Endodermal cell (in vitro differentiated cells): Measurements from ENCODE around the gene ARL5A. TPM values are rescaled to one million over a fixed set of nuclear protein-coding genes. Genes with fewer than 3 reads are reported as not detected.

Source experiments
- DNase-seq: peaks from one replicate; pipeline ENCODE4 v3.0.0-alpha.2; 2017
- H3K27ac ChIP-seq: 2 replicates; pipeline ENCODE4 v1.5.1; 2013; ENCODE audit warnings: mild to moderate bottlenecking, low read depth, low read length, moderate library complexity
- H3K27me3 ChIP-seq: 2 replicates; pipeline ENCODE4 v1.6.1; 2013; ENCODE audit warnings: mild to moderate bottlenecking, low read length, moderate library complexity; ENCODE audit not compliant: insufficient read depth, control insufficient read depth, poor library complexity, severe bottlenecking
- H3K36me3 ChIP-seq: 2 replicates; pipeline ENCODE4 v1.7.0; 2013; ENCODE audit warnings: mild to moderate bottlenecking, low read length, moderate library complexity; ENCODE audit not compliant: control insufficient read depth, insufficient read depth
- H3K4me1 ChIP-seq: one replicate; pipeline ENCODE4 v1.7.0; 2013; ENCODE audit warnings: low read length; ENCODE audit not compliant: control insufficient read depth, insufficient read depth
- H3K4me3 ChIP-seq: 2 replicates; pipeline ENCODE4 v1.5.1; 2013; ENCODE audit warnings: mild to moderate bottlenecking, low read length, moderate library complexity
- H3K9ac ChIP-seq: 2 replicates; pipeline ENCODE4 v1.6.1; 2013; ENCODE audit warnings: mild to moderate bottlenecking, low read length, moderate library complexity; ENCODE audit not compliant: poor library complexity, severe bottlenecking; ENCODE audit errors: extremely low read depth
- H3K9me3 ChIP-seq: 2 replicates; pipeline ENCODE4 v1.6.1; 2013; ENCODE audit warnings: mild to moderate bottlenecking, low read length, moderate library complexity; ENCODE audit not compliant: control insufficient read depth
- H3K27ac Mint-ChIP-seq: 2 replicates; pipeline ENCODE4 v1.8.0; 2020; ENCODE audit warnings: mixed read lengths
- H3K27me3 Mint-ChIP-seq: 2 replicates; pipeline ENCODE4 v1.8.0; 2021; ENCODE audit warnings: mild to moderate bottlenecking, mixed read lengths; ENCODE audit not compliant: insufficient read depth
- H3K36me3 Mint-ChIP-seq: 2 replicates; pipeline ENCODE4 v1.8.0; 2020; ENCODE audit warnings: low read depth, mixed read lengths
- H3K4me1 Mint-ChIP-seq: 2 replicates; pipeline ENCODE4 v1.8.0; 2020; ENCODE audit warnings: mixed read lengths
- H3K4me3 Mint-ChIP-seq: 2 replicates; pipeline ENCODE4 v1.8.0; 2020; ENCODE audit warnings: mild to moderate bottlenecking, moderate library complexity, mixed read lengths
- H3K9me3 Mint-ChIP-seq: 2 replicates; pipeline ENCODE4 v1.8.0; 2020; ENCODE audit warnings: mild to moderate bottlenecking, mixed read lengths
- CTCF ChIP-seq: fragments of 200-600 bp; sonication (generic); conservative IDR thresholded peaks from 2 replicates; pipeline ENCODE4 v1.5.0; 2021; ENCODE audit warnings: antibody characterized with exemption, mild to moderate bottlenecking
- WGBS, 2 experiments: methylation state at CpG; one replicate each; pipeline versions ENCODE4 v1.1.5 to v1.1.7; 2013; ENCODE audit warnings: missing lambda C conversion rate in 2 of 2, mixed read lengths in 1 of 2; ENCODE audit not compliant: insufficient coverage in 1 of 2, insufficient read length in 1 of 2; 5-methylcytosine and 5-hydroxymethylcytosine counted together
- total RNA-seq, 2 donors: library from RNA; stranded (reverse); fragmentation: NEBNext Ultra II Directional in 1 of 2; extraction: Animal tissue kit (Norgen Biotek cat#: 25700) in 1 of 2; gene quantifications; 2 replicates in 1 of 2; 3 replicates in 1 of 2; pipeline ENCODE4 v1.2.1, GENCODE V29; 2021

The ARL5A gene
- total RNA-seq, 2 donors from 2014 or later: 72.2 to 77.1 TPM

GRCh38 chr2:151845481-151845880 is 17.3 kb upstream of the ARL5A start:
- no peaks in the 10 kb centered on the region for H3K36me3 Mint-ChIP-seq
- 91 to 92% methylated on average over 4 of the region's 4 CpGs for WGBS, 2 experiments

GRCh38 chr2:151844211-151844896 is 16.1 kb upstream of the ARL5A start:
- no peak overlapping the region for H3K4me3 Mint-ChIP-seq
- Histone ChIP-seq H3K27me3 (no peaks in the 10 kb centered on the region), H3K27ac (no peak overlapping the region), H3K9me3 (no peaks in the 10 kb centered on the region), H3K36me3 (no peaks in the 10 kb centered on the region), H3K4me1 (no peaks in the 10 kb centered on the region), H3K4me3 (no peak overlapping the region), H3K9ac (no peak overlapping the region)
- 85 to 90% methylated on average over 5 to 6 of the region's 6 CpGs for WGBS, 2 experiments
- no peaks in the 10 kb centered on the region for H3K9me3 Mint-ChIP-seq
- H3K36me3 Mint-ChIP-seq: no peaks in the 10 kb centered on the region
- no peaks in the 10 kb centered on the region for H3K27me3 Mint-ChIP-seq
- H3K4me1 Mint-ChIP-seq: peaks cover 9% of the 10 kb centered on the region
- no peak overlapping the region for H3K27ac Mint-ChIP-seq
- no peak for DNase-seq
- TF ChIP-seq CTCF: no peak

More at GRCh38 chr2:151845481-151845880, 17.3 kb upstream of the ARL5A start:
- peaks cover 9% of the 10 kb centered on the region for H3K4me1 Mint-ChIP-seq
- no peaks in the 10 kb centered on the region for H3K9me3 Mint-ChIP-seq
- no peak overlapping the region for H3K9ac ChIP-seq
- no peak overlapping the region for H3K27ac Mint-ChIP-seq
- H3K27me3 Mint-ChIP-seq: no peaks in the 10 kb centered on the region
- H3K27ac ChIP-seq: no peak overlapping the region
- no peak for DNase-seq
- no peak overlapping the region for H3K4me3 ChIP-seq
- TF ChIP-seq CTCF: no peak
- no peaks in the 10 kb centered on the region for H3K4me1 ChIP-seq
- no peaks in the 10 kb centered on the region for H3K27me3 ChIP-seq
- H3K36me3 ChIP-seq: no peaks in the 10 kb centered on the region
- H3K9me3 ChIP-seq: no peaks in the 10 kb centered on the region
- H3K4me3 Mint-ChIP-seq: no peak overlapping the region

GRCh38 chr2:151843691-151844061 is 15.5 kb upstream of the ARL5A start:
- Mint-ChIP-seq H3K27ac (no peak overlapping the region), H3K4me1 (peaks cover 8% of the 10 kb centered on the region), H3K4me3 (no peak overlapping the region), H3K9me3 (no peaks in the 10 kb centered on the region), H3K27me3 (no peaks in the 10 kb centered on the region), H3K36me3 (no peaks in the 10 kb centered on the region)
- Histone ChIP-seq H3K4me3 (no peak overlapping the region), H3K27ac (no peak overlapping the region), H3K4me1 (no peaks in the 10 kb centered on the region), H3K27me3 (no peaks in the 10 kb centered on the region), H3K9ac (no peak overlapping the region), H3K9me3 (no peaks in the 10 kb centered on the region), H3K36me3 (no peaks in the 10 kb centered on the region)
- DNase-seq: no peak
- 81% methylated on average over 1 of the region's 1 CpG; no CpG with 5 or more reads in 1 of the 2 experiments for WGBS, 2 experiments
- no peak for TF ChIP-seq CTCF
